NT2/D1 (cell line): Measurements from ENCODE around the gene MDGA2.

ENCODE experiments used
- DNase-seq: peaks from one replicate; pipeline ENCODE4 v3.0.0-alpha.2; 2011; ENCODE audit warnings: low read depth, low spot score
- H3K27me3 ChIP-seq: 2 replicates; pipeline ENCODE4 v1.6.0; 2011; ENCODE audit warnings: mild to moderate bottlenecking; ENCODE audit not compliant: insufficient read length, insufficient read depth
- H3K36me3 ChIP-seq: 2 replicates; pipeline ENCODE4 v1.6.1; 2011; ENCODE audit warnings: mild to moderate bottlenecking, low read length, mixed read lengths; ENCODE audit not compliant: insufficient read depth, insufficient read length
- H3K4me1 ChIP-seq: 2 replicates; pipeline ENCODE4 v1.5.1; 2011; ENCODE audit not compliant: insufficient read depth, insufficient read length
- H3K4me3 ChIP-seq: 2 replicates; pipeline ENCODE4 v1.5.1; 2011; ENCODE audit warnings: low read depth; ENCODE audit not compliant: insufficient read length
- H3K9ac ChIP-seq: 2 replicates; pipeline ENCODE4 v1.6.0; 2011; ENCODE audit warnings: low read depth; ENCODE audit not compliant: insufficient read length
- H3K9me3 ChIP-seq: 2 replicates; pipeline ENCODE4 v1.5.1; 2011; ENCODE audit warnings: mild to moderate bottlenecking, low read length; ENCODE audit not compliant: insufficient read depth
- SUZ12 ChIP-seq: IDR thresholded peaks from 2 replicates; pipeline ENCODE4 v1.6.1; 2011; ENCODE audit not compliant: insufficient read length, insufficient read depth; ENCODE audit errors: extremely low read depth
- YY1 ChIP-seq: IDR thresholded peaks from 2 replicates; pipeline ENCODE4 v1.6.1; 2011; ENCODE audit not compliant: insufficient read length, insufficient read depth
- ZNF274 ChIP-seq: IDR thresholded peaks from 2 replicates; pipeline ENCODE4 v1.6.1; 2011; ENCODE audit warnings: mild to moderate bottlenecking, low read depth, low read length

Gene MDGA2

DNA sequence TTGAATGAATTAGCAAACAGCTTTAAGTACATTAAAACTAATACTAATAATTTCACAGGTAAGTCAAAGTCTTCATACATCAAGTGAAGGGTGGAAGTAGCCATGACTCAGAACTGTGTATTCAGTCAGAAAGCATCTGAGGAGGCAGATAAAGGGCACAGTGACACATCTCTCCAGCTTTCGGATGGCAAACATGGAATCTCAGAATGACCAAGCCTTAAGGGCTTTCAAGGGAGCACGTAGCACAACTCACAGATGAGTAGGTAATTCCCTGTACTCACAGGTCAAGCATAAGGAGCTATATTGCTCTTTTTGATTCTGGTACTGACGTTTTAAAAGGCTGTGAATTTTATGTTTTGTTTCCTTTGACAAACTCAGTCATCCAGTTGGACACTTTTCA, 56.0 kb downstream of the MDGA2 start:
- Histone ChIP-seq H3K9me3 (no peaks in the 10 kb centered on the region), H3K4me3 (no peak overlapping the region), H3K4me1 (no peaks in the 10 kb centered on the region), H3K36me3 (no peaks in the 10 kb centered on the region), H3K9ac (no peak overlapping the region), H3K27me3 (no peaks in the 10 kb centered on the region)
- DNase-seq: no peak
- TF ChIP-seq YY1 (no peak), ZNF274 (no peak), SUZ12 (no peak)

DNA sequence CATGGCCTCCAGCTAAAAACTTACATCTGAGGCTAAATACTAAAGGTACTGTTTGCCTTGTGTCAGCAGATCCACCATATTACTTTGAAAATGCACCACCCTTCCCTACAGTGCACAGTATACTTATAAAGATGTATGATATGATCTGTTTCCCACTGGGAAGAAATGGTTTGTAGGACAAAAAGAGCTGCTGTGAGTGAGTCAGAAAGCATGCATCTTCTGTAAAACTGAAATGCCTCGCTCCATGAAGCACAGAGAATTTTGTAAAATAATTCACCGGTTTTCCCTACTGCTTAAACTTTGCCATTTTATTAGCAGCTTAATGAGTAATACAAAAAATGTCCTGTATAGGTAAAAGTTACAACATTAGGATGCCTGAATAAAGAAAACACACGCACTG, 68.8 kb downstream of the MDGA2 start:
- H3K9me3 ChIP-seq: no peaks in the 10 kb centered on the region
- no peak overlapping the region for H3K4me3 ChIP-seq
- TF ChIP-seq ZNF274: no peak
- no peak for TF ChIP-seq YY1
- TF ChIP-seq SUZ12: no peak
- H3K9ac ChIP-seq: no peak overlapping the region
- DNase-seq: no peak
- no peaks in the 10 kb centered on the region for H3K4me1 ChIP-seq
- no peaks in the 10 kb centered on the region for H3K27me3 ChIP-seq
- H3K36me3 ChIP-seq: no peaks in the 10 kb centered on the region

DNA sequence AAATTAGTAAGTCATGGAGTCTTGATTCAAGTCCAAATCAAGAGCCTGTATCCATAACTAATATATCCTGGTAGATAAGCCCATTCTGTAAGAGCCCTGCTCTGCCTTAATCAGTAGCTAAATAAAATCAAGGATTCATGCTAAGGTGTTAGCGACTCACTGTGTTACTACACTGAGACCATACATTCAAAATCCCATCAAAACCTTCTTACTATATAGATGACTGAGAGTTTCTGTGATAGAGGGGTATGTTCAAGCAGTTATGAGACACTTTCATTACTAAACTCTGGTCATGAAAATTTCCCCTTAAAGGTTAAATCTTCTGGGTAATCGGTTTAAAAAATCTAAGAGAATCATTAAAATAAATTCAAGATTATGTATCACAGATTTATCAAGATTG, 78.5 kb downstream of the MDGA2 start:
- TF ChIP-seq SUZ12 (no peak), ZNF274 (no peak), YY1 (no peak)

DNA sequence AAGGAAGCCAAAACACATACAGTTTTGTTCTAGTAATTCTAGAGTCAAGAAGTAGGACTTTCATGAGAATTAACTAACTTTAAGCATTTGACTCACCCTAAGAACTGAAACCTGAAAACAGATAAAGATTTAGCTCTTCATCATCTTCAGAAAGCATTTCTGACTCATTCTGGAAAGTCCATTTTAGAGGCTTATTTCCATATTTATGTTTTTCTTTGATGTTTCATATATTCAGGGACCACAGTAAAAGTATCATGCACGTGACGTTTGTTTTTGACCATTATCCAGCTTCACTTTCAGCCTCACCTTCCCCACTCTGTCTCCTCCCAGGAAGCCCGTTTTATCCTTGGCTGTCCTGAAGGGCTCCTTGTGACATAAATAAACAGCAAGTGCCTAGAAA, 79.2 kb downstream of the MDGA2 start:
- H3K9me3 ChIP-seq: no peaks in the 10 kb centered on the region
- H3K36me3 ChIP-seq: no peaks in the 10 kb centered on the region
- H3K4me3 ChIP-seq: no peak overlapping the region
- no peak for DNase-seq
- H3K27me3 ChIP-seq: no peaks in the 10 kb centered on the region
- H3K9ac ChIP-seq: no peak overlapping the region
- no peaks in the 10 kb centered on the region for H3K4me1 ChIP-seq
- TF ChIP-seq ZNF274 (no peak), SUZ12 (no peak), YY1 (no peak)

More for the DNA sequence above, 78.5 kb downstream of the MDGA2 start:
- Histone ChIP-seq H3K9me3 (no peaks in the 10 kb centered on the region), H3K27me3 (no peaks in the 10 kb centered on the region), H3K4me3 (no peak overlapping the region), H3K36me3 (no peaks in the 10 kb centered on the region), H3K4me1 (no peaks in the 10 kb centered on the region), H3K9ac (no peak overlapping the region)
- no peak for DNase-seq

DNA sequence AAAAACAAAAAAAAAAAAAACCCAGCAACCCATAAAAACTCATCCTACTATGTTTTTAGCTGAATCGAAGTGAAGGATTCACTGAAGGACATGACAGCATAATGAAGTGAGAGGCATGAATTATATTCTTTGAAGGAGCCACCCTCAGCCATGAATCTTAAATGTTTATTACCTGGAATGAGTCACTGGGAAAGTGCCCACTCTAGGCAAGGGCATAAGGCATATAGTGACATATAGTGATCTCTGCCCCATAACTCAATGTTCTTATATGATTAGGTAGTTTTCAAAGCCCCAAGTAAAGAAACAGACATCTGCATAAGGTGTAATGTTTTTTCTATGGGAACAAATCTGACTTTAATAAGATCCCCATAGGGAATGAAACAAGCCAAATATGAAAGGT, 79.9 kb downstream of the MDGA2 start:
- TF ChIP-seq ZNF274: no peak
- TF ChIP-seq YY1: no peak
- no peaks in the 10 kb centered on the region for H3K4me1 ChIP-seq

DNA sequence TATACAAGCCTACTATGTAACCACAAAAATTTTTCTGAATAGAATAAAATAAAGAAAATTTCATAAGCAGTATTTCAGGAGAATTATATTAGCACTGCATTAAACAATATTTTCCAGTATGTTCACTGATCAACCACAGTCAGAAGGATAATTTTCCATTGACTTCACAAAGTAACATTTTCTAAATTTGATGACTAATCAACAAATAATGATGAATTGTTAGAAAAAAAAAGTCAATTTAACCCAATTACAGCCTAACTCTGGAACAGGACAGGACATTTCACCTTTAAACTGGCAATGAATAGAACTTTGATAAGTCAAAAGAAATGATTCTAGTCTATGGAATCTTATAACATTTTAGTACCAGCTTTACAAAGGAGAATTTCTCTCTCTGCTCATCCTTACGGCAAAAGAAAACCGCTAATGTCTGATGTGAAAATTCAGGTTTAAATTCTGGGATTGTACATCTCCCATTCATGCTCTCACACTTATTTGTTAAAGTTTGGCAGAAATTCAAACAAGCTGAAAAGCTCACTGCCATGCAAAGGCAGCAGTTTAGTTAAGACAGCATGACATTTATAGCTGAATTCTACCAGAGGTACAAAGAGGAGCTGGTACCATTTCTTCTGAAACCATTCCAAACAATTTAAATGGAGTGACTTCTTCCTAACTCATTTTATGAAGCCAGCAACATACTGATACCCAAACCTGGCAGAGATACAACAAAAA, 84.5 kb downstream of the MDGA2 start:
- no peaks in the 10 kb centered on the region for H3K4me1 ChIP-seq
- DNase-seq: no peak
- no peaks in the 10 kb centered on the region for H3K27me3 ChIP-seq
- no peaks in the 10 kb centered on the region for H3K36me3 ChIP-seq
- H3K9me3 ChIP-seq: no peaks in the 10 kb centered on the region
- TF ChIP-seq YY1 (no peak), ZNF274 (no peak), SUZ12 (no peak)
- no peak overlapping the region for H3K4me3 ChIP-seq
- no peak overlapping the region for H3K9ac ChIP-seq

More for the DNA sequence above, 79.9 kb downstream of the MDGA2 start:
- DNase-seq: no peak
- no peak overlapping the region for H3K4me3 ChIP-seq
- no peak overlapping the region for H3K9ac ChIP-seq
- no peaks in the 10 kb centered on the region for H3K36me3 ChIP-seq
- no peaks in the 10 kb centered on the region for H3K9me3 ChIP-seq
- no peaks in the 10 kb centered on the region for H3K27me3 ChIP-seq

DNA sequence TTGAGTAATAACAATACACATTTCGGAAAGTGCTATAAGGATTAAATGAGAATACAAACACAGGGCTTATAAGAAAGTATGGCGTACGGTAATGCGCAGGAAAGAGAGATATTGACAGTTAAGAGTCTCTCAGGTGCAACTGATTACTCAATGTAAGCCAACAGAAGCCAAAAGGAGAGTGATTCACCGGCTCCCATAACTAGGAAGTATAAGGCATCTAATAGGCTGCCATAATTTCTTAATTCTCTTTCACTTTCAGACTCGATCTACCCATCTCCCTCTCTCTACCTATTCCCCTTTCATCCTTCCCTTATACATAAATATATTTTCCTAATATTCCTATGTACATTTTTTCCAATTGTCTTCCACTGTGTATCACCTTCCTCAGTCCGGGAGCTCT, 90.0 kb downstream of the MDGA2 start:
- no peak overlapping the region for H3K4me3 ChIP-seq
- DNase-seq: no peak
- TF ChIP-seq SUZ12 (no peak), YY1 (no peak), ZNF274 (no peak)
- H3K27me3 ChIP-seq: no peaks in the 10 kb centered on the region
- no peaks in the 10 kb centered on the region for H3K9me3 ChIP-seq
- H3K4me1 ChIP-seq: no peaks in the 10 kb centered on the region
- H3K9ac ChIP-seq: no peak overlapping the region
- H3K36me3 ChIP-seq: no peaks in the 10 kb centered on the region

DNA sequence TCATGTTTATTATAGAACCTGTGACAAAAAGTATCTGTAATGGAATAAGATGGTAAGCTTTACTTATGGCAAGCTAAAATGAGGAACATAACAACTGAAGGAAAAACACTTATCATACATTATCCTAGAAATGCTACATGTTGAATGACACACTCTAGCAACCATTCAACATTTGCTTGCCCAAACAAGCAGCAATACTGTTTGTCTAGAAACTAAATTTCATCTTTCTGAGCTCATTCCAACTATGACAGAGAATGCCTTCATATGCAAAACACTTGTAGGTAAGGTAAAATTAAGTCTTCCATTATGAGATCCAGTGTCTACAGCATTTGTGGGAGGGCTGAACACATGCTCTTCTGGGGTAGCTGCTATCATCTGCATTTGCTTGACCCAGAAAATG, 108.1 kb downstream of the MDGA2 start:
- H3K36me3 ChIP-seq: no peaks in the 10 kb centered on the region
- TF ChIP-seq ZNF274 (no peak), SUZ12 (no peak), YY1 (no peak)
- no peak for DNase-seq
- H3K27me3 ChIP-seq: no peaks in the 10 kb centered on the region
- no peak overlapping the region for H3K4me3 ChIP-seq
- H3K9ac ChIP-seq: no peak overlapping the region
- H3K4me1 ChIP-seq: no peaks in the 10 kb centered on the region
- no peaks in the 10 kb centered on the region for H3K9me3 ChIP-seq
